ENCODE data around the gene UBXN4. TPM values are rescaled to one million over a fixed set of nuclear protein-coding genes. Genes with fewer than 3 reads are reported as not detected.

The UBXN4 gene
- total RNA-seq, 1 donor from 2014 or later: 88.1 TPM

DNA sequence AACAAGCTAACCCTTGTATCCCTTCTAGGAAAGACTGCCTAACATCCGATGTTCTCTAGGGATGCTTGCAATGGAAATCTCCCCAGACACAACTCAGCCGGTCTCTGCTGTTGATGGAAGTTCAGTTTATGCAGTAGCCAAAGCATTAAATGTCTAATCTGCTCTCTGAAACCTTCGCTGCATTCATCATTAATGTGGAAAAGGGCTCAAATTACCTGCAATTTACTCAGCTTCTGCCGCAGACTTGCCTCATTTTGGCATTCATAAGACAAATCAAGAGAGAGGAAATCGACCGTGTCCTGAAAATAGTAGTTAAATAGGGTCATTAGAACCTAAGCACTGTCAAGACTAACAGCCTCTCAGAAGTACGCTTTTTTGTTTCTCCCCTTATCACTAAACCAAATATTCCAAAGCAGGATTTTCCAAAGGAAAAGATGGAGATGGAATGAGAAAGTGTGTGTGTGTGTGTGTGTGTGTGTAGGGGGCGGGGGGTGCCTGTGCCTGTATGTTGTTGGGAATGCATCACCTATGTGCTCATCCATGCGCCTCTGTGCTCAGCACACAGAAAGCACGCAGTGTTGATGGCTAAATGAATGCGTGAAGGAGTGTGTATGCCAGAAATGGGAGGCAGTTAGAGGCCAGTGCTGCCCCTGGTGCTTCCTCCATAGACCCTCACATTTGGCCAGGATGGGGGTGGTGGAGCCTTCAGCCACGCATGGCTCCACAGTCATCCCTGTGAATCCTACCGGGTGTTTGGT lies 87.9 kb downstream of the UBXN4 start:
- TF ChIP-seq, protein P1, sequence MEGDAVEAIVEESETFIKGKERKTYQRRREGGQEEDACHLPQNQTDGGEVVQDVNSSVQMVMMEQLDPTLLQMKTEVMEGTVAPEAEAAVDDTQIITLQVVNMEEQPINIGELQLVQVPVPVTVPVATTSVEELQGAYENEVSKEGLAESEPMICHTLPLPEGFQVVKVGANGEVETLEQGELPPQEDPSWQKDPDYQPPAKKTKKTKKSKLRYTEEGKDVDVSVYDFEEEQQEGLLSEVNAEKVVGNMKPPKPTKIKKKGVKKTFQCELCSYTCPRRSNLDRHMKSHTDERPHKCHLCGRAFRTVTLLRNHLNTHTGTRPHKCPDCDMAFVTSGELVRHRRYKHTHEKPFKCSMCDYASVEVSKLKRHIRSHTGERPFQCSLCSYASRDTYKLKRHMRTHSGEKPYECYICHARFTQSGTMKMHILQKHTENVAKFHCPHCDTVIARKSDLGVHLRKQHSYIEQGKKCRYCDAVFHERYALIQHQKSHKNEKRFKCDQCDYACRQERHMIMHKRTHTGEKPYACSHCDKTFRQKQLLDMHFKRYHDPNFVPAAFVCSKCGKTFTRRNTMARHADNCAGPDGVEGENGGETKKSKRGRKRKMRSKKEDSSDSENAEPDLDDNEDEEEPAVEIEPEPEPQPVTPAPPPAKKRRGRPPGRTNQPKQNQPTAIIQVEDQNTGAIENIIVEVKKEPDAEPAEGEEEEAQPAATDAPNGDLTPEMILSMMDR (IDR thresholded peaks at IDR 0.05): no peak
- DNase-seq (no peak), ATAC-seq (no peak)
- intact Hi-C loops (cut with DNase I): no loop called here
- H3K4me3 ChIP-seq: no peak overlapping the region
- H3K4me1 ChIP-seq: no peaks in the 10 kb centered on the region
- no peaks in the 10 kb centered on the region for H3K9me3 ChIP-seq
- H3K27ac ChIP-seq: no peak overlapping the region
- no peaks in the 10 kb centered on the region for H3K36me3 ChIP-seq
- no peaks in the 10 kb centered on the region for H3K27me3 ChIP-seq (ENCODE audit: low read depth)

DNA sequence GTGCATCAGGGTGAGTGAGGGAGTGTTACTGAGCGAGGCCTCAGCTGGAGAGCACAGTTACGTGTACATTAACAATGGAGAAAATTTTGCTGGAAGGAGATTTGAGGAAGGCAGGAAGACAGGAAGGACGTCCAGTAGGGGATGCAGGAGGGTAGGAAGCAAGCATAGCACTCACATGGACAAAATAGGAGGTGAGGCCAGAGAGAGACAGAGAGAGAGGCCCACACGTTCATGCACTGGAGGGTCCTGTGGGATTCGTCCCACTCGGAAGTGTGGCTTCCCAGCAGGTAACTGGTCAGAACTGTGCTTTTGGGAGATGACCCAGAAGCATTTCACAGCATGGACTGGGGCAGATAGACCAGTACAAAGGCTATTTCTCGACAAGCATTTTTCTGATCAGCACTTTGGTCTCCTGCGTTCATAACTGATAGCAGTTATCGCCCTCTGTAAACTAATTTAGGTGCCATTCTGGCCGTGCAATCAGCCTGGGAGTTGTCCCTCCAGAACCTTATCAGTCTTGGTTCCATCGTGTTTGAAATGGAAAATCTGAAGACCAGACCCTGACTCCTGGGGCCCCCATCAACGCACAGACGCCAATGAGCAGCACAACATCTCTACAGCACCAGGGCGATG lies 89.6 kb downstream of the UBXN4 start:
- no peaks in the 10 kb centered on the region for H3K27me3 ChIP-seq (ENCODE audit: low read depth)
- H3K36me3 ChIP-seq: no peaks in the 10 kb centered on the region
- no peak for DNase-seq
- TF ChIP-seq, protein P1 (IDR thresholded peaks at IDR 0.05): no peak
- no peak for ATAC-seq
- intact Hi-C loops (cut with DNase I): no loop called here
- H3K4me1 ChIP-seq: no peaks in the 10 kb centered on the region
- no peak overlapping the region for H3K4me3 ChIP-seq
- H3K9me3 ChIP-seq: no peaks in the 10 kb centered on the region
- H3K27ac ChIP-seq: no peak overlapping the region

DNA sequence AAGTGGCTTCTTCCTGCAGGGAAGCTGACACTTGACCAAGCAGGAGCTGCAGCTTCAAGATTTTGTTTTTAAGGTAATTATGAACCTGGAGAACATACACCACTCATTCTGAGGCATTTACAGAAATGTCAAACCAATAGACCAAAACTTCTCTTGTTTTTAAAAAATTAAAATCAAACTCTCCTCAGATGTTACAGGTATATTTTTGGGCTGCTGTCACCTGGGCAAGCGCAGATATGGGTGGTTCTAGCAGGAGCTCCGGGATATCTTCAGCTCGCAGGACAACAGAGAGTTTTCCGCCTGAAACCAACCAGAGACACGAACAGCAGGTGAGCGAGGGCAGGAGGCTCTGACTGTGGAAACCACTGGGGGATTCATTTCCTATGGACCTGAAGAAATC lies 91.2 kb downstream of the UBXN4 start:
- TF ChIP-seq, protein P1 (IDR thresholded peaks at IDR 0.05): no peak
- Histone ChIP-seq H3K27me3 (ENCODE audit: low read depth) (no peaks in the 10 kb centered on the region), H3K9me3 (no peaks in the 10 kb centered on the region), H3K4me3 (no peak overlapping the region), H3K36me3 (no peaks in the 10 kb centered on the region), H3K27ac (no peak overlapping the region), H3K4me1 (no peaks in the 10 kb centered on the region)
- ATAC-seq: no peak
- DNase-seq: no peak
- intact Hi-C loops (cut with DNase I): no loop called here

Other genes starting within 250 kb of the UBXN4 start
- 3.7 TPM for gene ZRANB3, start 210.6 kb upstream of the UBXN4 start, total RNA-seq
- 22.1 TPM for gene R3HDM1, start 210.4 kb upstream of the UBXN4 start, total RNA-seq
- not detected for gene LCT, start 95.3 kb downstream of the UBXN4 start, total RNA-seq
- 8.7 TPM for gene MCM6, start 134.6 kb downstream of the UBXN4 start, total RNA-seq
- 50.0 TPM for gene DARS1, start 243.8 kb downstream of the UBXN4 start, total RNA-seq